Stimulated activated CD4-positive, alpha-beta T cell treated with anti-CD3 and anti-CD28 coated beads, TNF-alpha, amount 100 ng/mL, for 24 hours (primary cell): ENCODE results near the gene JPT2.
"Not testable (repeated sequence)": the region's sequence is repeated elsewhere in the genome, so short reads cannot be mapped to it uniquely, and the experiment has no call there.

Source experiments
- DNase-seq, 3 experiments: peaks; one replicate each; pipeline ENCODE4 v3.0.0-alpha.2; 2020; ENCODE audit warnings: low read depth in 3 of 3

The JPT2 gene

DNA sequence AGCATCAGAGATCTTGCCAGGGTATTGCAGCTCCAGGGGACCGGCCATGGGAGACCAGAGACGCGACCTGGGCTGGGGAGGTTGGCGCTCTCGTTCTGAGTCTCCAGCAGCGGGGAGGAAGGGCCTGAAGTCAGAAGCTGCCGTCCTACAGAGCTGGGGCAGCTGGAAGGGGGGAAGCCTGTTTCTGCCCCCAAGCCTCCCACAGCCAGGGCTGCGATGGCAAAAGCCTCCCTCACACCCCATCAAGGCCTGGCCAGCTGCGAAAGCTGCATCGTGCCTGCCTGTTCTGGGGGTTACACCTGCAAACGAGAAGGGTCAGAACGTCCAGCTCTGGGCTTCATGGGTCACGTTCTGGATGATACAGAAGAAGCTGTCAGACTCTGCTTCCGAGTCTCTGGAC is 54.0 kb downstream of the JPT2 start:
- DNase-seq, result no peak

GRCh38 chr16:1732551-1732987 is 54.5 kb downstream of the JPT2 start:
- not testable (repeated sequence) for DNase-seq

- DNase-seq, result no peak
These were observed 56.0 kb downstream of the JPT2 start for GRCh38 chr16:1734123-1734522.

DNA sequence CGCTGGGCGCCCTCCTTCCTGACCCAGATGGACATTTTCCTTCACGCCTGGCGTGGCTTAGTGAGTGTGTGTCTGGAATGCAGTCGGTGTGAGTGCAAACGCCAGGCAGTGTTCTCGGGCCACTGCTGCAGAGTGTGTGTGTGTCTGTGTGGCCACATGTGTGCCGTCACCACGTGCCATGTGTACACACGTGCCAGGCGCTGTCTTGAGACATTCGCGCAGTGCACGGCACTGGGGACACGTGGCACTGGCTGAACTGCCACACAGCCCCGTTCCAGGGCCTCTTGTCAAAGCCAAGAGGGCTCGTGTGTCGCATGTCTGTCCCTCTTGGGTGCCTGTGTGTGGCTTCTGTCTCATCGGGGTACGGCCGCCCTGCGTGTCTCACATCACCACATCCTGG is 56.7 kb downstream of the JPT2 start:
- no peak for DNase-seq

DNA sequence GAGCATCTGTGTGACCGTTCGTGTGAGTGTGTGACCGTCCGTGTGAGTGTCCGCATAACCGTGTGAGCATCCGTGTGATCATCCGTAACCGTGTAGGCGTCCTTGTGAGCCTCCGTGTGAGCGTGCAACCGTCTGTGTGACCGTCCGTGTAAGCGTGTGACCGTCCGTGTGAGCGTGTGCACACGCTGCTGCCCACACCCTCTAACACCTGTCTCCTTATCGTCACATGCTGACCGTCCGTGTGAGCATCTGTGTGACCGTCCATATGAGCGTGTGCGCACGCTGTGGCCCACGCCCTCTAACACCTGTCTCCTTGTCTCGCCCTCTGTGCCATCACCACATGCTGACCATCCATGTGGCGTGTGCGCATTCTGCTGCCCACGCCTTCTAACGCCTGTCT is 62.2 kb downstream of the JPT2 start:
- no peak for DNase-seq

GRCh38 chr16:1740781-1741490 is 62.9 kb downstream of the JPT2 start:
- DNase-seq, result no peak

- DNase-seq, result no peak
These were observed 63.6 kb downstream of the JPT2 start for GRCh38 chr16:1741553-1742165.

GRCh38 chr16:1743376-1744337 is 65.6 kb downstream of the JPT2 start:
- DNase-seq, result no peak

- no peak for DNase-seq
These were observed 66.3 kb downstream of the JPT2 start for GRCh38 chr16:1744338-1744840.

GRCh38 chr16:1745181-1745899 is 67.3 kb downstream of the JPT2 start:
- DNase-seq, result no peak

- no peak for DNase-seq
These were observed 68.0 kb downstream of the JPT2 start for GRCh38 chr16:1745900-1746692.

- no peak for DNase-seq
These were observed 68.7 kb downstream of the JPT2 start for GRCh38 chr16:1746693-1747195.

GRCh38 chr16:1747934-1748333 is 69.9 kb downstream of the JPT2 start:
- DNase-seq, result no peak

GRCh38 chr16:1749152-1750117 is 71.4 kb downstream of the JPT2 start:
- no peak for DNase-seq
